ENCODE results near the gene TUBGCP5.
A peak's percentile ranks its signal among the peaks of the same experiment; 100 is the strongest.

GRCh38 chr15:23035964-23036566 lies 3.3 kb downstream of the TUBGCP5 start:
- TF ChIP-seq CTCF (conservative IDR thresholded peaks at IDR 0.05) (peak; percentile 71), EZH2 (IDR thresholded peaks at IDR 0.05; ENCODE audit: low read depth) (no peak)
